Gastrocnemius medialis (tissue), 4 donors: ENCODE data around the gene AGBL1.

ENCODE experiments used
- CTCF ChIP-seq, 5 experiments: fragments of 450-650 bp in 3 of 5; fragments of 200-600 bp in 2 of 5; sonication (generic) in 2 of 5; IDR thresholded peaks in 4 of 5; conservative IDR thresholded peaks in 1 of 5; 1 replicate in 4 of 5; 2 replicates in 1 of 5; pipeline ENCODE4 v1.5.1; 2016 to 2019; ENCODE audit warnings: antibody characterized with exemption in 5 of 5, mild to moderate bottlenecking in 3 of 5, moderate library complexity in 3 of 5
- POLR2A ChIP-seq, 2 donors: fragments of 450-650 bp; IDR thresholded peaks; one replicate each; pipeline ENCODE4 v1.6.1; 2017; ENCODE audit warnings: antibody characterized with exemption in 2 of 2, mild to moderate bottlenecking in 2 of 2, moderate library complexity in 2 of 2

- TF ChIP-seq CTCF (IDR thresholded peaks at IDR 0.05 in 4 of 5, conservative IDR thresholded peaks at IDR 0.05 in 1 of 5) (no peak), POLR2A (IDR thresholded peaks at IDR 0.05) (no peak)
Measured at GRCh38 chr15:86846036-86846435, 766.4 kb downstream of the AGBL1 start.
